SK-N-SH (cell line): ENCODE measurements around the gene SLC35A2. TPM values are rescaled to one million over a fixed set of nuclear protein-coding genes. Genes with fewer than 3 reads are reported as not detected.
A peak's percentile ranks its signal among the peaks of the same experiment; 100 is the strongest.

Source experiments
- CTCF ChIA-PET: fragments of 300-600, 350-600 bp; formaldehyde crosslinking; extraction: SDS; loops from one replicate; lab custom pipeline; 2021; lab: Yijun Ruan, JAX
- POLR2A ChIA-PET: fragments of 350-600 bp; sonication (Branson Sonifier 250); formaldehyde crosslinking; extraction: SDS; loops from one replicate; lab custom pipeline; 2020; ENCODE audit warnings: antibody characterized with exemption, inconsistent platforms; lab: Yijun Ruan, JAX
- DNase-seq: peaks from one replicate; pipeline ENCODE4 v3.0.0; 2012
- H2AFZ ChIP-seq: fragments of 200-600 bp; sonication (generic); 2 replicates; pipeline ENCODE4 v1.8.1; 2016; ENCODE audit warnings: antibody characterized with exemption, mild to moderate bottlenecking, low read depth
- H3F3A ChIP-seq: fragments of 200-600 bp; sonication (generic); replicated peaks from 2 replicates; pipeline ENCODE3; 2016; ENCODE audit warnings: antibody characterized with exemption, mild to moderate bottlenecking; ENCODE audit not compliant: insufficient read depth
- H3K27ac ChIP-seq, 2 experiments: fragments of 200-500 bp in 1 of 2; fragments of 200-600 bp in 1 of 2; sonication (Bioruptor generic) in 1 of 2; sonication (generic), shearing (Covaris generic) in 1 of 2; 2 replicates each; pipeline versions ENCODE4 v1.5.1 to v1.6.1; 2014 to 2016; ENCODE audit warnings: low read depth in 2 of 2, inconsistent platforms in 1 of 2, low read length in 1 of 2, mild to moderate bottlenecking in 1 of 2, mixed read lengths in 1 of 2
- H3K27me3 ChIP-seq: fragments of 200-600 bp; sonication (generic), shearing (Covaris generic); 2 replicates; pipeline ENCODE4 v1.6.1; 2016; ENCODE audit warnings: mixed run types; ENCODE audit not compliant: insufficient read depth
- H3K36me3 ChIP-seq, 2 experiments: fragments of 200-500 bp in 1 of 2; fragments of 200-600 bp in 1 of 2; sonication (Bioruptor generic) in 1 of 2; sonication (generic) in 1 of 2; replicated peaks in 1 of 2; 2 replicates each; pipeline versions ENCODE3 to v1.5.1; 2014 to 2016; ENCODE audit warnings: low read length in 1 of 2, mild to moderate bottlenecking in 1 of 2; ENCODE audit not compliant: insufficient read depth in 2 of 2, control insufficient read depth in 1 of 2
- H3K4me1 ChIP-seq, 2 experiments: fragments of 200-500 bp in 1 of 2; fragments of 200-600 bp in 1 of 2; sonication (Bioruptor generic) in 1 of 2; sonication (generic), shearing (Covaris generic) in 1 of 2; 2 replicates each; pipeline versions ENCODE4 v1.5.1 to v1.6.1; 2014 to 2016; ENCODE audit warnings: low read depth in 1 of 2, low read length in 1 of 2, mixed run types in 1 of 2; ENCODE audit not compliant: insufficient read depth in 2 of 2, control insufficient read depth in 1 of 2
- H3K4me2 ChIP-seq: fragments of 200-600 bp; sonication (generic), shearing (Covaris generic); 2 replicates; pipeline ENCODE4 v1.6.1; 2017; ENCODE audit warnings: mixed run types
- H3K4me3 ChIP-seq, 2 experiments: fragments of 200-500 bp in 1 of 2; fragments of 200-600 bp in 1 of 2; sonication (Bioruptor generic) in 1 of 2; sonication (generic), shearing (Covaris generic) in 1 of 2; 2 replicates each; pipeline versions ENCODE4 v1.5.1 to v1.8.1; 2014 to 2016; ENCODE audit warnings: low read depth in 2 of 2, inconsistent platforms in 1 of 2, low read length in 1 of 2, mild to moderate bottlenecking in 1 of 2, mixed read lengths in 1 of 2, moderate library complexity in 1 of 2
- H3K79me2 ChIP-seq: fragments of 200-600 bp; sonication (generic); 2 replicates; pipeline ENCODE4 v1.8.1; 2017; ENCODE audit warnings: mild to moderate bottlenecking; ENCODE audit not compliant: insufficient read depth
- H3K9ac ChIP-seq: fragments of 200-600 bp; sonication (generic); 2 replicates; pipeline ENCODE4 v1.6.1; 2017; ENCODE audit warnings: mixed run types
- H3K9me2 ChIP-seq: fragments of 200-600 bp; sonication (generic); 2 replicates; pipeline ENCODE4 v1.6.1; 2017; ENCODE audit warnings: mixed run types
- H3K9me3 ChIP-seq: fragments of 200-600 bp; sonication (generic); 2 replicates; pipeline ENCODE4 v1.6.1; 2017; ENCODE audit warnings: mixed run types, mild to moderate bottlenecking, moderate library complexity
- H4K20me1 ChIP-seq: fragments of 200-600 bp; sonication (generic); 2 replicates; pipeline ENCODE4 v1.6.1; 2017; ENCODE audit warnings: mild to moderate bottlenecking, mixed run types; ENCODE audit not compliant: insufficient read depth
- CHD2 ChIP-seq: fragments of 150-350 bp; IDR thresholded peaks from 2 replicates; pipeline ENCODE4 v1.6.1; 2018; ENCODE audit warnings: low read length; ENCODE audit not compliant: partially characterized antibody
- ELF1 ChIP-seq: IDR thresholded peaks from 2 replicates; pipeline ENCODE4 v1.4.0; 2012
- EP300 ChIP-seq, 2 experiments: IDR thresholded peaks; 2 replicates each; pipeline versions ENCODE4 v1.4.0 to v1.6.1; 2012; ENCODE audit warnings: borderline replicate concordance in 1 of 2, low read depth in 1 of 2, low read length in 1 of 2
- FOSL2 ChIP-seq: IDR thresholded peaks from 2 replicates; pipeline ENCODE4 v1.4.0; 2012; ENCODE audit warnings: low read depth, mild to moderate bottlenecking, moderate library complexity, borderline replicate concordance
- FOXM1 ChIP-seq: IDR thresholded peaks from 2 replicates; pipeline ENCODE4 v1.4.0; 2012; ENCODE audit warnings: low read depth, mild to moderate bottlenecking
- GATA2 ChIP-seq: sonication (generic); formaldehyde crosslinking; IDR thresholded peaks from 2 replicates; pipeline ENCODE4 v1.5.0; 2020; ENCODE audit warnings: mild to moderate bottlenecking, missing genetic modification reagents
- MXI1 ChIP-seq: IDR thresholded peaks from 2 replicates; pipeline ENCODE4 v1.6.1; 2012; ENCODE audit warnings: mild to moderate bottlenecking, low read depth, low read length, improper control_type of control experiment
- NFIC ChIP-seq: IDR thresholded peaks from 2 replicates; pipeline ENCODE4 v1.4.0; 2012; ENCODE audit warnings: borderline replicate concordance
- POLR2AphosphoS5 ChIP-seq: IDR thresholded peaks from 2 replicates; pipeline ENCODE4 v1.6.1; 2012; ENCODE audit warnings: low read depth, low read length
- RFX5 ChIP-seq: IDR thresholded peaks from 2 replicates; pipeline ENCODE4 v1.6.1; 2012; ENCODE audit warnings: mild to moderate bottlenecking, improper control_type of control experiment, low read length
- RXRA ChIP-seq: IDR thresholded peaks from 2 replicates; pipeline ENCODE4 v1.4.0; 2012; ENCODE audit warnings: low read depth, mild to moderate bottlenecking, borderline replicate concordance
- SMC3 ChIP-seq: IDR thresholded peaks from 2 replicates; pipeline ENCODE4 v1.6.1; 2012; ENCODE audit warnings: low read depth, low read length, improper control_type of control experiment
- TAF1 ChIP-seq: IDR thresholded peaks from 2 replicates; pipeline ENCODE4 v1.6.1; 2012; ENCODE audit warnings: low read depth, mild to moderate bottlenecking, low read length, moderate library complexity, borderline replicate concordance
- WGBS: methylation state at CpG from one replicate; pipeline ENCODE4 v1.1.6; 2017; ENCODE audit warnings: low lambda C conversion rate; 5-methylcytosine and 5-hydroxymethylcytosine counted together
- polyA plus RNA-seq, 3 experiments: library from polyadenylated mRNA; depleted of rRNA; stranded (reverse); fragments of >200 nt; gene quantifications; 2 replicates each; pipeline ENCODE4 v1.2.3, GENCODE V29; 2012
- TF ChIP-seq, protein P1 (sequence below): IDR thresholded peaks from 2 replicates; pipeline ENCODE4; 2012
- TF ChIP-seq, protein P2 (sequence below): IDR thresholded peaks from 2 replicates; pipeline ENCODE4 v1.4.0; 2012; ENCODE audit warnings: low read depth, borderline replicate concordance
- TF ChIP-seq, protein P3 (sequence below): fragments of 150-350 bp; IDR thresholded peaks from 2 replicates; pipeline ENCODE4 v1.6.1; 2016; ENCODE audit warnings: mild to moderate bottlenecking, low read depth, low read length
- TF ChIP-seq, protein P4 (sequence below): fragments of 150-350 bp; IDR thresholded peaks from 2 replicates; pipeline ENCODE4 v1.6.1; 2017; ENCODE audit warnings: antibody characterized with exemption, low read length, low read depth, borderline replicate concordance

The SLC35A2 gene
- polyA plus RNA-seq, 1 of the 3 experiments (the other 2 are of a cell fraction) = 71.3 TPM

DNA sequence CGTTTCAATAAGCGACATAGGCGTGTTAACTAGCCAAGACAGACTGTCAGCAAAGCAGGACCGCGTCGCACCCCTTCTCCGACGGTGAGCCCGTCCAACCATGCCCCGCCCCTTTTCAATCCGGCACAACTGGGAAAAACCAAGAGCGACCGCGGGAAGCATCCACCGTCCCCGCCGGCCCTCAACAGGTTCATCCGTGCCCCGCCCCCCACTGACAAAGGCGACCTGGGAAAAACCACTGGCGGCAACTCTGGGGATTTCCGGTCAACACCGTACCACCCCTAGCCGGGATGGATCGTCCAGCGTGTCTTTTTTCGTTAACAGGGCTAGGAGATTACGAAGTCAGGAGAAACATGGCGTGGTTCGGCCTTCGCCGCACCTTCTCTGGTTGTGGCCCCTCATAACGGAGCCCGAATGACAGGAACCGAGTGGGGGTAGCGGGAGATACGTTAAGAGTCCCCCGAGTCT lies 14.3 kb downstream of the SLC35A2 start:
- WGBS = 38% methylated on average over 25 of the region's 38 CpGs
- Histone ChIP-seq H3K79me2 (peaks cover 25% of the 10 kb centered on the region), H3K4me2 (peak overlapping the region; percentile 85), H3K4me1 (peaks cover 0 to 4% of the 10 kb centered on the region in 2 experiments; a peak in 1 of 4 replicates), H3K27ac (peak overlapping the region; percentile 90), H3K9ac (peak overlapping the region; percentile 83), H3K9me2 (no peaks in the 10 kb centered on the region), H3K36me3 (peaks cover 0 to 7% of the 10 kb centered on the region in 2 experiments), H2AFZ (no peak overlapping the region), H4K20me1 (peaks cover 4% of the 10 kb centered on the region; the same call in 1 of the 2 replicates), H3F3A (no peaks in the 10 kb centered on the region), H3K9me3 (no peaks in the 10 kb centered on the region), H3K27me3 (no peaks in the 10 kb centered on the region), H3K4me3 (peak overlapping the region; percentile 65 to 74)
- peak; percentile 43 for TF ChIP-seq MXI1
- no peak for TF ChIP-seq RXRA
- TF ChIP-seq, protein P1, sequence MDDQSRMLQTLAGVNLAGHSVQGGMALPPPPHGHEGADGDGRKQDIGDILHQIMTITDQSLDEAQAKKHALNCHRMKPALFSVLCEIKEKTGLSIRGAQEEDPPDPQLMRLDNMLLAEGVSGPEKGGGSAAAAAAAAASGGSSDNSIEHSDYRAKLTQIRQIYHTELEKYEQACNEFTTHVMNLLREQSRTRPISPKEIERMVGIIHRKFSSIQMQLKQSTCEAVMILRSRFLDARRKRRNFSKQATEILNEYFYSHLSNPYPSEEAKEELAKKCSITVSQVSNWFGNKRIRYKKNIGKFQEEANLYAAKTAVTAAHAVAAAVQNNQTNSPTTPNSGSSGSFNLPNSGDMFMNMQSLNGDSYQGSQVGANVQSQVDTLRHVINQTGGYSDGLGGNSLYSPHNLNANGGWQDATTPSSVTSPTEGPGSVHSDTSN = no peak
- TF ChIP-seq, protein P2, sequence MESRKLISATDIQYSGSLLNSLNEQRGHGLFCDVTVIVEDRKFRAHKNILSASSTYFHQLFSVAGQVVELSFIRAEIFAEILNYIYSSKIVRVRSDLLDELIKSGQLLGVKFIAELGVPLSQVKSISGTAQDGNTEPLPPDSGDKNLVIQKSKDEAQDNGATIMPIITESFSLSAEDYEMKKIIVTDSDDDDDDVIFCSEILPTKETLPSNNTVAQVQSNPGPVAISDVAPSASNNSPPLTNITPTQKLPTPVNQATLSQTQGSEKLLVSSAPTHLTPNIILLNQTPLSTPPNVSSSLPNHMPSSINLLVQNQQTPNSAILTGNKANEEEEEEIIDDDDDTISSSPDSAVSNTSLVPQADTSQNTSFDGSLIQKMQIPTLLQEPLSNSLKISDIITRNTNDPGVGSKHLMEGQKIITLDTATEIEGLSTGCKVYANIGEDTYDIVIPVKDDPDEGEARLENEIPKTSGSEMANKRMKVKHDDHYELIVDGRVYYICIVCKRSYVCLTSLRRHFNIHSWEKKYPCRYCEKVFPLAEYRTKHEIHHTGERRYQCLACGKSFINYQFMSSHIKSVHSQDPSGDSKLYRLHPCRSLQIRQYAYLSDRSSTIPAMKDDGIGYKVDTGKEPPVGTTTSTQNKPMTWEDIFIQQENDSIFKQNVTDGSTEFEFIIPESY = no peak
- no peak for TF ChIP-seq SMC3
- ChIA-PET POLR2A (interaction anchor here (0.8 to 1.3 kb wide), 3 partner anchors 61 to 299 kb away, joined by 3 to 4 read pairs (median 4); partner anchors contain the start of genes GRIPAP1 and PCSK1N), CTCF (interaction anchor here (0.7 to 1.7 kb wide), 4 partner anchors 14 to 266 kb away, joined by 3 to 8 read pairs (median 4); partner anchors contain the start of gene SLC35A2)
- peak; percentile 78 for DNase-seq

DNA sequence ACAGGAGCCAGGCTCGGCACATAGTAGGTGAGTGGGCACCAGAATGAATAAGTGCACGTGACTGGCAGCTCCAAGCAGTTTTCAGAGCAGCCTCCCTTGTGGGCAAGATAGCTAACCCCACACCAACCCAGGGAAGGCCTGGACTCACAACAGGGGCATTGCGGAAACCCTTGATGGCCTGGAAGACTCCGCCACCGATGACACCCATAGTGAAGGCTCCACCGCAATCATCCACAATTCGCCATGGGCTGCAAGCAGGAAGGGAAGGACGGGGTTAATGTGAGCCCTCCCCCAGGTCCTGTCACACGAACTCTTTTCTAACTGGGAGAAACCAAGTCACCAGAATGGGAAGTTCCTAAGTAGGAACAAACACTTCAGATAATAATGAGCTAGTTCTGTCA lies 14.8 kb downstream of the SLC35A2 start:
- POLR2A ChIA-PET = interaction anchor here (0.6 kb wide), 1 partner anchor 62 kb away, joined by 3 read pairs; no protein-coding TSS in a partner anchor
- TF ChIP-seq, protein P3, sequence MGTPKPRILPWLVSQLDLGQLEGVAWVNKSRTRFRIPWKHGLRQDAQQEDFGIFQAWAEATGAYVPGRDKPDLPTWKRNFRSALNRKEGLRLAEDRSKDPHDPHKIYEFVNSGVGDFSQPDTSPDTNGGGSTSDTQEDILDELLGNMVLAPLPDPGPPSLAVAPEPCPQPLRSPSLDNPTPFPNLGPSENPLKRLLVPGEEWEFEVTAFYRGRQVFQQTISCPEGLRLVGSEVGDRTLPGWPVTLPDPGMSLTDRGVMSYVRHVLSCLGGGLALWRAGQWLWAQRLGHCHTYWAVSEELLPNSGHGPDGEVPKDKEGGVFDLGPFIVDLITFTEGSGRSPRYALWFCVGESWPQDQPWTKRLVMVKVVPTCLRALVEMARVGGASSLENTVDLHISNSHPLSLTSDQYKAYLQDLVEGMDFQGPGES = no peak
- TF ChIP-seq, protein P1 = no peak
- TF ChIP-seq GATA2 (CRISPR knock-in tag) (no peak), ELF1 (no peak), POLR2AphosphoS5 (no peak), RFX5 (no peak), RXRA (no peak), NFIC (no peak), CHD2 (no peak), MXI1 (no peak), TAF1 (no peak), EP300 (IDR thresholded peaks at IDR 0.05; ENCODE audit: borderline replicate concordance in 1 of 2, low read depth in 1 of 2, low read length in 1 of 2) (no peak), FOSL2 (no peak), FOXM1 (no peak)
- TF ChIP-seq, protein P4, sequence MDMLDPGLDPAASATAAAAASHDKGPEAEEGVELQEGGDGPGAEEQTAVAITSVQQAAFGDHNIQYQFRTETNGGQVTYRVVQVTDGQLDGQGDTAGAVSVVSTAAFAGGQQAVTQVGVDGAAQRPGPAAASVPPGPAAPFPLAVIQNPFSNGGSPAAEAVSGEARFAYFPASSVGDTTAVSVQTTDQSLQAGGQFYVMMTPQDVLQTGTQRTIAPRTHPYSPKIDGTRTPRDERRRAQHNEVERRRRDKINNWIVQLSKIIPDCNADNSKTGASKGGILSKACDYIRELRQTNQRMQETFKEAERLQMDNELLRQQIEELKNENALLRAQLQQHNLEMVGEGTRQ = no peak

More for the DNA sequence above, 14.8 kb downstream of the SLC35A2 start:
- CTCF ChIA-PET = interaction anchor here (0.7 to 1.7 kb wide), 3 partner anchors 20 to 265 kb away, joined by 3 to 8 read pairs (median 5); no protein-coding TSS in a partner anchor
- 17% methylated on average over 4 of the region's 9 CpGs for WGBS
- H4K20me1 ChIP-seq = peaks cover 4% of the 10 kb centered on the region; the same call in 1 of the 2 replicates
- H3K4me1 ChIP-seq = peaks cover 0 to 7% of the 10 kb centered on the region in 2 experiments; a peak in 1 of 4 replicates
- peak overlapping the region; percentile 65 to 74 for H3K4me3 ChIP-seq
- H3K9me3 ChIP-seq = no peaks in the 10 kb centered on the region
- H3K9ac ChIP-seq = peak overlapping the region; percentile 83
- DNase-seq = no peak
- H3K27me3 ChIP-seq = no peaks in the 10 kb centered on the region
- no peaks in the 10 kb centered on the region for H3K9me2 ChIP-seq
- peak overlapping the region; percentile 85 for H3K4me2 ChIP-seq
- H3K36me3 ChIP-seq = peaks cover 0 to 2% of the 10 kb centered on the region in 2 experiments
- no peaks in the 10 kb centered on the region for H3F3A ChIP-seq
- peaks cover 25% of the 10 kb centered on the region for H3K79me2 ChIP-seq
- H2AFZ ChIP-seq = no peak overlapping the region
- H3K27ac ChIP-seq = peak overlapping the region; percentile 13 to 90; a peak in 2 of 4 replicates
